HepG2 (cell line): ENCODE results near the gene DAZL. TPM values are rescaled to one million over a fixed set of nuclear protein-coding genes. Genes with fewer than 3 reads are reported as not detected.

ENCODE experiments used
- ATAC-seq: fragments of 200-7000 bp; cut with Tn5 transposase; 3 replicates; pipeline ENCODE4 v1.9.1; 2020; ENCODE audit warnings: mild to moderate bottlenecking, moderate library complexity
- BruUV-seq: library from RNA; stranded (reverse); fragments of 400-500 nt; replicated peaks from 2 replicates; lab custom pipeline; 2021; lab: Mats Ljungman, UMichigan
- CTCF ChIA-PET: fragments of 300-600 bp; formaldehyde crosslinking; extraction: SDS; loops from one replicate; lab custom pipeline; 2021; ENCODE audit warnings: low total read pairs, inconsistent platforms, low intra/inter-chr PET ratio; lab: Yijun Ruan, JAX
- POLR2A ChIA-PET: fragments of 350-600 bp; sonication (Branson Sonifier 250); formaldehyde crosslinking; loops from one replicate; lab custom pipeline; 2020; ENCODE audit warnings: antibody characterized with exemption, inconsistent platforms; lab: Yijun Ruan, JAX
- DNase-seq: peaks from one replicate; pipeline ENCODE4 v3.0.0-alpha.2; 2015; ENCODE audit warnings: low spot score
- FAIRE-seq: peaks from 3 replicates; lab custom pipeline; 2011; peaks lifted over from hg19 to GRCh38; lab: Jason Lieb, UNC
- H2AFZ ChIP-seq: one replicate; pipeline ENCODE4 v1.6.1; 2011; ENCODE audit warnings: low read length, inconsistent platforms
- H3K27ac ChIP-seq: fragments of 300-600 bp; 3 replicates; pipeline ENCODE4 v1.8.0; 2011; ENCODE audit warnings: mixed run types, mild to moderate bottlenecking, mixed read lengths, low read length, inconsistent platforms; ENCODE audit not compliant: insufficient read depth; ENCODE audit errors: extremely low read length
- H3K27me3 ChIP-seq, 2 experiments: fragments of 200-600 bp in 1 of 2; 2 replicates in 1 of 2; 3 replicates in 1 of 2; pipeline versions ENCODE4 v1.6.0 to v1.8.0; 2011; ENCODE audit warnings: low read length in 2 of 2, mild to moderate bottlenecking in 2 of 2, moderate library complexity in 2 of 2, inconsistent platforms in 1 of 2; ENCODE audit not compliant: insufficient read depth in 2 of 2, control insufficient read depth in 1 of 2
- H3K36me3 ChIP-seq, 2 experiments: fragments of 200-600 bp in 1 of 2; replicated peaks in 1 of 2; 2 replicates in 1 of 2; 3 replicates in 1 of 2; pipeline versions ENCODE4 v1.5.1 to v1.8.0; 2011; ENCODE audit warnings: low read length in 2 of 2, inconsistent platforms in 1 of 2; ENCODE audit not compliant: insufficient read depth in 2 of 2, control insufficient read depth in 1 of 2
- H3K4me1 ChIP-seq: 2 replicates; pipeline ENCODE4 v1.5.1; 2012; ENCODE audit warnings: low read length, inconsistent platforms; ENCODE audit not compliant: insufficient read depth
- H3K4me2 ChIP-seq: 2 replicates; pipeline ENCODE4 v1.6.0; 2011; ENCODE audit warnings: low read depth, low read length, inconsistent platforms
- H3K4me3 ChIP-seq, 3 experiments: fragments of 200-600 bp in 1 of 3; sonication (generic), shearing (Covaris generic) in 1 of 3; replicated peaks in 1 of 3; 2 replicates each; pipeline ENCODE4 v1.5.1; 2011 to 2016; ENCODE audit warnings: low read length in 3 of 3, inconsistent platforms in 2 of 3, low read depth in 2 of 3, mild to moderate bottlenecking in 2 of 3, control low read depth in 1 of 3, mixed read lengths in 1 of 3; ENCODE audit not compliant: insufficient read depth in 1 of 3
- H3K79me2 ChIP-seq: one replicate; pipeline ENCODE4 v1.6.1; 2011; ENCODE audit warnings: low read length, inconsistent platforms; ENCODE audit not compliant: insufficient read depth
- H3K9ac ChIP-seq: 2 replicates; pipeline ENCODE4 v1.6.0; 2011; ENCODE audit warnings: mild to moderate bottlenecking, low read depth, low read length, inconsistent platforms; ENCODE audit not compliant: insufficient read depth
- H3K9me3 ChIP-seq: 2 replicates; pipeline ENCODE4 v1.5.1; 2012; ENCODE audit warnings: mild to moderate bottlenecking, low read length
- H4K20me1 ChIP-seq: 2 replicates; pipeline ENCODE4 v1.6.0; 2011; ENCODE audit warnings: inconsistent platforms, mild to moderate bottlenecking, low read length, moderate library complexity; ENCODE audit not compliant: insufficient read depth
- CC2D1A ChIP-seq: sonication (generic); formaldehyde crosslinking; IDR thresholded peaks from 2 replicates; pipeline ENCODE4 v1.8.1; 2023; ENCODE audit warnings: mild to moderate bottlenecking, missing genetic modification reagents
- ELF1 ChIP-seq: sonication (generic); formaldehyde crosslinking; IDR thresholded peaks from 2 replicates; pipeline ENCODE4 v1.4.0; 2020; ENCODE audit warnings: missing genetic modification reagents
- ZNF296 ChIP-seq: sonication (generic); formaldehyde crosslinking; conservative IDR thresholded peaks from 2 replicates; pipeline ENCODE4 v1.5.0; 2020; ENCODE audit warnings: mild to moderate bottlenecking, missing genetic modification reagents
- ZNF460 ChIP-seq: sonication (generic); formaldehyde crosslinking; IDR thresholded peaks from 2 replicates; pipeline ENCODE4 v1.5.1; 2020; ENCODE audit warnings: missing genetic modification reagents, mild to moderate bottlenecking, borderline replicate concordance
- WGBS: methylation state at CpG from one replicate; pipeline ENCODE4 v1.1.6; 2017; ENCODE audit warnings: low lambda C conversion rate; 5-methylcytosine and 5-hydroxymethylcytosine counted together
- in situ Hi-C: cut with HindIII; loops from 2 replicates; pipeline ENCODE4 v1.10.0; 2017; ENCODE audit warnings: low pct_unique_long_range_greater_than_20kb; ENCODE audit not compliant: extremely low pct_ligation_motif_present
- intact Hi-C: fragments of 100-400 bp; cut with micrococcal nuclease; formaldehyde crosslinking; loops from one replicate; pipeline ENCODE4 v1.10.0; 2022; ENCODE audit not compliant: unreplicated experiment
- polyA plus RNA-seq, 8 experiments: library from polyadenylated mRNA; depleted of rRNA in 3 of 8; stranded (reverse) in 7 of 8; unstranded in 1 of 8; fragments of >200 nt; fragmentation: Illumina TruSeq in 4 of 8; extraction: Trizol in 4 of 8; gene quantifications; 2 replicates each; pipeline versions ENCODE4 v1.2.1 to v1.2.3, GENCODE V29; 2011 to 2016; ENCODE audit warnings: low read depth in 4 of 8, missing spikeins in 1 of 8, mixed read lengths in 1 of 8; ENCODE audit not compliant: insufficient read depth in 1 of 8
- total RNA-seq, 5 experiments: library from RNA; depleted of rRNA; stranded (reverse); fragments of >200 nt; fragmentation: Illumina TruSeq; extraction: Trizol; gene quantifications; 2 replicates each; pipeline ENCODE4 v1.2.3, GENCODE V29; 2016; ENCODE audit warnings: low read depth in 1 of 5
- TF ChIP-seq, protein P1 (sequence below): sonication (generic); formaldehyde crosslinking; IDR thresholded peaks from 2 replicates; pipeline ENCODE4 v1.4.0; 2020; ENCODE audit warnings: low read depth, mild to moderate bottlenecking, missing genetic modification reagents
- TF ChIP-seq, protein P2 (sequence below): sonication (generic); formaldehyde crosslinking; IDR thresholded peaks from 2 replicates; pipeline ENCODE4 v1.4.0; 2020; ENCODE audit warnings: missing genetic modification reagents, borderline replicate concordance

The DAZL gene
- total and polyA plus RNA-seq, 2 of the 13 experiments (the other 11 are each of a cell fraction or from before 2014, with no cell fraction given), result not detected

DNA sequence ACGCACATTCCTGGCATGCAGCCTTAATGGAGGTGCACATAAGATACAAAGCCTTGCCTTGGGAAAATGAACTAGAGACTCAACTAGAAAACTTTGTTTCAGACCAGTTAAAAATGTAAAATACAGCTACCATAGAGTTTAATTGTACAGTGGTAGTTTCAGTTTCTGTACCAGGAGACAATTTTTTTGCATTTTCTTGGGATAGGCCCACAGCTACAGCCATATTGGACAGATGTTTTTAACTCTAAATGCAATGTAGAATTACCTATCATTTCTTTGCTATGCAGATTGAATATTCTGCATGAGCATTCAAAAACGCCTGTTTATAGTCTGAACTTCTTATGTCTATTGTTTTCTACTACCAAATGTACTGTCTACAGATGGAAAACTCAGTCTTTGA, 20.3 kb downstream of the DAZL start:
- CTCF ChIA-PET, result no interaction called here
- TF ChIP-seq, protein P1, sequence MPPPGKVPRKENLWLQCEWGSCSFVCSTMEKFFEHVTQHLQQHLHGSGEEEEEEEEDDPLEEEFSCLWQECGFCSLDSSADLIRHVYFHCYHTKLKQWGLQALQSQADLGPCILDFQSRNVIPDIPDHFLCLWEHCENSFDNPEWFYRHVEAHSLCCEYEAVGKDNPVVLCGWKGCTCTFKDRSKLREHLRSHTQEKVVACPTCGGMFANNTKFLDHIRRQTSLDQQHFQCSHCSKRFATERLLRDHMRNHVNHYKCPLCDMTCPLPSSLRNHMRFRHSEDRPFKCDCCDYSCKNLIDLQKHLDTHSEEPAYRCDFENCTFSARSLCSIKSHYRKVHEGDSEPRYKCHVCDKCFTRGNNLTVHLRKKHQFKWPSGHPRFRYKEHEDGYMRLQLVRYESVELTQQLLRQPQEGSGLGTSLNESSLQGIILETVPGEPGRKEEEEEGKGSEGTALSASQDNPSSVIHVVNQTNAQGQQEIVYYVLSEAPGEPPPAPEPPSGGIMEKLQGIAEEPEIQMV (CRISPR knock-in tag), result no peak
- TF ChIP-seq ZNF460 (CRISPR knock-in tag) (no peak), ZNF296 (no peak), ELF1 (CRISPR knock-in tag) (no peak), CC2D1A (CRISPR knock-in tag) (no peak)
- TF ChIP-seq, protein P2, sequence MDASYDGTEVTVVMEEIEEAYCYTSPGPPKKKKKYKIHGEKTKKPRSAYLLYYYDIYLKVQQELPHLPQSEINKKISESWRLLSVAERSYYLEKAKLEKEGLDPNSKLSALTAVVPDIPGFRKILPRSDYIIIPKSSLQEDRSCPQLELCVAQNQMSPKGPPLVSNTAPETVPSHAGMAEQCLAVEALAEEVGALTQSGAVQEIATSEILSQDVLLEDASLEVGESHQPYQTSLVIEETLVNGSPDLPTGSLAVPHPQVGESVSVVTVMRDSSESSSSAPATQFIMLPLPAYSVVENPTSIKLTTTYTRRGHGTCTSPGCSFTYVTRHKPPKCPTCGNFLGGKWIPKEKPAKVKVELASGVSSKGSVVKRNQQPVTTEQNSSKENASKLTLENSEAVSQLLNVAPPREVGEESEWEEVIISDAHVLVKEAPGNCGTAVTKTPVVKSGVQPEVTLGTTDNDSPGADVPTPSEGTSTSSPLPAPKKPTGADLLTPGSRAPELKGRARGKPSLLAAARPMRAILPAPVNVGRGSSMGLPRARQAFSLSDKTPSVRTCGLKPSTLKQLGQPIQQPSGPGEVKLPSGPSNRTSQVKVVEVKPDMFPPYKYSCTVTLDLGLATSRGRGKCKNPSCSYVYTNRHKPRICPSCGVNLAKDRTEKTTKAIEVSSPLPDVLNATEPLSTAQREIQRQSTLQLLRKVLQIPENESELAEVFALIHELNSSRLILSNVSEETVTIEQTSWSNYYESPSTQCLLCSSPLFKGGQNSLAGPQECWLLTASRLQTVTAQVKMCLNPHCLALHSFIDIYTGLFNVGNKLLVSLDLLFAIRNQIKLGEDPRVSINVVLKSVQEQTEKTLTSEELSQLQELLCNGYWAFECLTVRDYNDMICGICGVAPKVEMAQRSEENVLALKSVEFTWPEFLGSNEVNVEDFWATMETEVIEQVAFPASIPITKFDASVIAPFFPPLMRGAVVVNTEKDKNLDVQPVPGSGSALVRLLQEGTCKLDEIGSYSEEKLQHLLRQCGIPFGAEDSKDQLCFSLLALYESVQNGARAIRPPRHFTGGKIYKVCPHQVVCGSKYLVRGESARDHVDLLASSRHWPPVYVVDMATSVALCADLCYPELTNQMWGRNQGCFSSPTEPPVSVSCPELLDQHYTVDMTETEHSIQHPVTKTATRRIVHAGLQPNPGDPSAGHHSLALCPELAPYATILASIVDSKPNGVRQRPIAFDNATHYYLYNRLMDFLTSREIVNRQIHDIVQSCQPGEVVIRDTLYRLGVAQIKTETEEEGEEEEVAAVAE (CRISPR knock-in tag), result no peak
- TF ChIP-seq, all 625 proteins: peak for 0
- no peaks in the 10 kb centered on the region for H3K79me2 ChIP-seq
- peaks cover 0 to 3% of the 10 kb centered on the region in 2 experiments; a peak in 1 of 5 replicates for H3K27me3 ChIP-seq
- intact Hi-C loops, result no loop called here
- ATAC-seq (no peak), FAIRE-seq (no peak), DNase-seq (no peak)
- H3K27ac ChIP-seq, result no peak overlapping the region
- H3K9me3 ChIP-seq, result no peaks in the 10 kb centered on the region
- H3K9ac ChIP-seq, result no peak overlapping the region
- no peaks in the 10 kb centered on the region for H3K4me1 ChIP-seq
- H3K4me3 ChIP-seq, result no peak overlapping the region
- POLR2A ChIA-PET, result no interaction called here
- no peaks in the 10 kb centered on the region for H4K20me1 ChIP-seq
- H3K36me3 ChIP-seq, result no peaks in the 10 kb centered on the region
- no peak overlapping the region for H2AFZ ChIP-seq
- BruUV-seq, result no TSS peak
- 3% methylated on average over 2 of the region's 2 CpGs for WGBS
- in situ Hi-C loops, result loop anchor here (25.0 kb wide), 1 partner anchor 1252 kb away; no protein-coding TSS in a partner anchor
- no peak overlapping the region for H3K4me2 ChIP-seq
